ENCODE measurements around the gene TPCN1.

TPCN1 gene

DNA sequence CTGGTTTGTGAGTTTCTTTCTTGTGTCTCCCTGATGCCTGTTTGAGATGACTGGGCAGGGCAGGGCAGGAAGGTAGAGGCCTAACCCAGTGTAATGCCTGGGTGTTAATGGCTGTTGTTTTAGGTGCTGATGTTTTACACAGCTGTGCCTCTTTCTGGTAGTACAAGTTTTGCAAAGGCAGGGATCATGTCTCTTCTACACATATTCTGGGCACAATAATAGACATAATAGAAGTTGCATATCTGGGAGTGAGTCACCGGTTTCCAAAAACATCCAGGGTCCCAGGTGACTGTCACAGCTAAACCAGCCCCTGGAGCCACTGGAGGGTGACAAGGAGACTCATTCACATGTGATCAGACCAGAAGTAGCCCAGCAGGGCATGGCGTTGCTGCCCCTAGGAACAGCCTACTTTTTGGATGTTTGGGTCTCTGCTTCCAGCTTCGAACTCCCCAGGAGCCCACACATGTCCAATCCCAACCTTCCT lies 18.1 kb downstream of the TPCN1 start:
- H3K27ac ChIP-seq = peak overlapping the region; percentile 99
- TF ChIP-seq ZFX (IDR thresholded peaks at IDR 0.05; ENCODE audit: borderline replicate concordance) = no peak
- no peak for TF ChIP-seq CTCF (IDR thresholded peaks at IDR 0.05)

GRCh38 chr12:113239811-113240331 lies 18.6 kb downstream of the TPCN1 start:
- H3K27ac ChIP-seq = peak overlapping the region; percentile 99
- TF ChIP-seq ZFX (IDR thresholded peaks at IDR 0.05; ENCODE audit: borderline replicate concordance) = no peak
- TF ChIP-seq CTCF (IDR thresholded peaks at IDR 0.05) = no peak

DNA sequence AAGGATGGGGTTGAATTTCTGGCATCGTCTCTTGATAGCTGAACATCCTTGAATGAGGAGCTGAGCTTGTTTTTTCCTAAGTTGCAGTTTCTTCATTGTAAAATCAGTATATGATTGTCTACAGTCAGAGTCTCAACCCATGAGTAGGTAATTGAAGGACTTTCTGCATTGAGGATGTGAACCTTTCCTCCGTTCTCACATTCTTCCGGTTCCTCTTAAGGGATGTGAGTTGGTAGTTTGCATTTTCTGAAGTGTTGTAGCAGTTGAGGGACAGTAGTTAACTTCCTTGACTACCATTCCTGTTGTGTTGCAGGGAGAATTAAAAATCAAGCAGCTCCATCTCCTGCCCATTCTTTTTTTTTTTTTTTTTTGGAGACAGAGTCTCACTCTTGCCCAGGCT lies 19.1 kb downstream of the TPCN1 start:
- TF ChIP-seq ZFX (IDR thresholded peaks at IDR 0.05; ENCODE audit: borderline replicate concordance) = no peak
- no peak for TF ChIP-seq CTCF (IDR thresholded peaks at IDR 0.05)
- H3K27ac ChIP-seq = peak overlapping the region; percentile 99

- TF ChIP-seq ZFX (IDR thresholded peaks at IDR 0.05; ENCODE audit: borderline replicate concordance) (no peak), CTCF (IDR thresholded peaks at IDR 0.05) (no peak)
- peak overlapping the region; percentile 99 for H3K27ac ChIP-seq
Observed at GRCh38 chr12:113241191-113242025, 20.1 kb downstream of the TPCN1 start.

GRCh38 chr12:113242026-113242418 lies 20.8 kb downstream of the TPCN1 start:
- TF ChIP-seq CTCF (IDR thresholded peaks at IDR 0.05) (no peak), ZFX (IDR thresholded peaks at IDR 0.05; ENCODE audit: borderline replicate concordance) (no peak)
- H3K27ac ChIP-seq = peak overlapping the region; percentile 99

GRCh38 chr12:113242560-113242959 lies 21.3 kb downstream of the TPCN1 start:
- peak overlapping the region; percentile 99 for H3K27ac ChIP-seq
- no peak for TF ChIP-seq CTCF (IDR thresholded peaks at IDR 0.05)
- no peak for TF ChIP-seq ZFX (IDR thresholded peaks at IDR 0.05; ENCODE audit: borderline replicate concordance)

DNA sequence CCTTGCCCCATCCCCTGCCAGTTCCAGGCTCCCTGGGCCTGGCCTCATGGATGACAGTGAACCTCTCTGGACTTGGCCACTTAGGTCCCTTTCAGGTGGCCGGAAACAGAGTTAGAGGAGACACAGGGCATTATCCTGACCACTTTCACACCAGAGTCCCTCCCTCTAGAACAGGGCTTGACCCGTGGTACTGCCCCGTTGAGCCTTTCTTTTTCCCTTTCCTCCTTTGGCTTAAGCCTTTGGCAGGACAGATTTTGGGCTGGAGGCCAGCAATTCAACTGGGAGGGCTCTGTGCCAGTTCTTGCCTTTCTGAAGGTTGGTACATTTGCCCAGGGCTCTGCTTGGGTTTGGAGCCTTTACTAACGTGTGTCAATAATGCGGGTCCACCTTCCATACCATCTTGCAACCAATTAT lies 22.8 kb downstream of the TPCN1 start:
- no peak for TF ChIP-seq CTCF (IDR thresholded peaks at IDR 0.05)
- no peak for TF ChIP-seq ZFX (IDR thresholded peaks at IDR 0.05; ENCODE audit: borderline replicate concordance)
- peak overlapping the region; percentile 99 for H3K27ac ChIP-seq

Measured in 22Rv1 (cell line).